Activated CD8-positive, alpha-beta memory T cell treated with anti-CD3 and anti-CD28 coated beads, Interleukin-2, amount 50 U/mL, for 1 hour (primary cell): ENCODE measurements around the gene MAD1L1.
"Not testable (repeated sequence)": the region's sequence is repeated elsewhere in the genome, so short reads cannot be mapped to it uniquely, and the experiment has no call there.

Source experiments
- DNase-seq: peaks from one replicate; pipeline ENCODE4 v3.0.0-alpha.2; 2020; ENCODE audit errors: extremely low read depth

The MAD1L1 gene

DNA sequence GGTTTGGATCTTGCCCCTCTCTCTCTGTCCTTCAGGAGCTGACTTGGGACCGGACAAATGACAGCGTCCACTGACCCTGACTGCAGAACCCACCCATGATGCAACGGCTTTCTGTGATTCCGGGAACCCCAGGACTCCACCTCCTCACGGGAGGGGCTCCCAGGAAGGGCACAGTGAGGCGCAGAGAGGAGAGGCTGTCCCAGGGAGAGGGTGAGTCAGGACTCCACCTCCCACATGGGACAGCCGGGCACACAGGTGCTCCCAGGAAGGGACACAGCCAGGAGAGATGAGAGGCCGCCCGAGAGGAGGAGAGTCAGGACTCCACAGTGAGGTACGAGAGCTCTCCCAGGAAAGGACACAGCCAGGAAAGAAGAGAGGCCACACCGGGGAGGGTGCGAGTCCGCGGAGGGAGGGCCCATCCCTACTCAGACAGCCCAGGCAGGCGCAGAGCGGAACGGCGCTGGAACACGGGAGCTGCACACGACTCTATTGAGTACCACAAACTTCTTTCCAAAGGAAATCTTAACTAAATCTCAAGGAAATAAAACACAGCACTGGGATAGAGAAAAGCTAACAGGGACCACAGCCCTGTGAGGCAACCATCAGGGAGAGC is 162.5 kb downstream of the MAD1L1 start:
- DNase-seq, result no peak

DNA sequence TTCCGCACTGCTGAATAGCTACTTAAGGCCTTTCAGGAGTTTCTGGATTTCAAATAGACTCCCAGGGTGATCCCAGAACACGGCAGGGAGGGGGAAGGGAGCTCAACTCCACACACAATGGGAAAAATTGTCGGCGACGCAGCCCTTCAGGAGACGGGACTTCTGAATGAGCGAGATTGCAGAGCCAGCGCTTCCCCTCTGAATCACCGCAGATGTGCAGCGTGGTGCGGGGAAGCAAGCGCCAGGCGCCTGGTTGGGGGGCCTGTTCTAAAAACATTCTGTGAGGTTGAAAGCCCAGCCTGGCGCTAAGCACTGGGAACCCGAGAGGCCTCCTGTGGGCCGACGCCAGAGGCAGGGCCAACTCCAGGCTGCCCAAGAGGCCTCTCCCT is 163.3 kb downstream of the MAD1L1 start:
- DNase-seq, result no peak

DNA sequence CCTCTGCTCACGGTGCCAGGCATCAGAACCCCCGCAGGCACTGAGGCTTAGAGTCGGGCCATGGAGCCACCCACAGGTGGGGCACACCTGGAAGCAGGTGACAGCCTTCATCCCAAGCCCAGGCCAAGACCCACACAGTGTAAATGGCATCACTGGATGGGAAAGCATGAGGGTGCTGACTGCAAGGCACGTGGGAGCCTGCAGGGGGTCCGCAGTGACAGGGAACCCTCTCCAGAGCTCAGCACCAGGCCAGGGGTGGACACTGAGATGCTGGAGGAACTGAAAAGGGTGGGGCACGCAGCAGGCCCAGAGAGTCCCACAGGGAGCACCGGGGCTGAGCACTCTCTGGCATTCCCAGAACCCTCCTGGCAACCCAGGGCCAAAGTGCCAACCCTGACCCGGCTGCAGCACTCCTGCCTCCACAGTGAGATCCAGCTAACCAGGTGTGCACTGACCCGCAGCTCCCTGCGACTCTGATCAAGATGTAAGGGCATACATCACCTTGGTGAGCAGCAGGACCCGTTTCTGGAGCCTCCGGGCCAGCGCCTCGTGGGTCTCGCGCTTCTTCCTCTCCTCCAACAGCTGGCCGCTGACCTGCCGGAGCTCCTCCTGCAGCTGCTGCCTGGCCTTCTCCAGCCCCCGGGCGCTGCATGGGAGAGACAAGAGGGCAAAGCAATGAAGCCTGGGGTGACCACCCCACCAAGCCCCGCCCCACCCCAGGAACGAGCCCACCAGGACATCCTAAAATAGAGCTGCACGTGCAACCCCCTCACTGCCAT is 163.9 kb downstream of the MAD1L1 start:
- DNase-seq, result no peak

DNA sequence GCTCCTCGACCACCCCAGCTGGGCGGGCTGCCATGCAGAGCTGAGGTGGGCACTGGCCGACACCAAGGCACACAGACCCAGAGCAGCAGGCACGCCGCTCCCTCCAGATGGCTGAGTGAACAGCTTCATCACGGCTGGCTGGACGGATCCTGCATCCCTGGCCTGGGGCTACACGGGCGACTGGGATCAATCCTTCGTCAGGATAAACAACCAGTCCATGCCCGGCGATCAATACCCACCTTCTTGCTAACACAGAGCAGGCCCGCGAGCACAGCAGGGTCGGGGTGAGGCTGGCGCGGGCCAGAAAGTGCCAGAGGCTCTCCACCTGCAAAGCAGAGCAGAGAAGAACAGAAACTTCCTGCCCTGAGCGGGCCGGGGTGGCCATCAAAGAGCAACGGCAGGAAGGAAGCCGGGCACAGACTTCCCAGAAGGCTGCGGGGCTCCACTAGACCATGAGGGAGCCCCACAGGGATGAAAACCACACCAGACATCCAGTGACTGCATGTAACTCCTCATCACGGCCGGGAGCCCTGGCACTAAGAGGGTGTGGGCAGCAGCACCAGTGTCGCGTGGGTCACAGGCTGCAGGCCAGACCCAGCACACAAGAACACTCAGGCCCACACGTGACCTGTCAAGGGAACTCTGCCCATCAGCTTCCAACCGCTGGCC is 166.4 kb downstream of the MAD1L1 start:
- no peak for DNase-seq

DNA sequence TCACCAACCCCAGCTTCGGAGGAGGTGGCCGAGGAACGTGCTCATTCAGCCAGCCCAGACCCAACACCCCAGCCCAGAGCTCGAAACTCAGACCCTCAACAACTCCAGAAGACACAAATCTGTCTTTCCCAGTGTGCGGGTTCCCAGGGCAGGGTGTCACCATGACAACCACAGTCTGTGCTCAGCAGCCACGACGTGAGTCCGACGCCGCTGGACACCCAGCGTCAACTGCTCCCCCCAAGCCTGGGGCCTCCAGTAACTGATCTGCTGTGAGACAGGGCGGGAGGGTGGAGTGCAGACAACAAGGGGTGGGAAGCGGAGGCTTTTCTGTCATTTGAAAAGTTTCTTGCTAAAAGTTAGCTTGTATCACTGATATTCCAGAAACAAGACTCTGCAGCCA is 167.2 kb downstream of the MAD1L1 start:
- no peak for DNase-seq

DNA sequence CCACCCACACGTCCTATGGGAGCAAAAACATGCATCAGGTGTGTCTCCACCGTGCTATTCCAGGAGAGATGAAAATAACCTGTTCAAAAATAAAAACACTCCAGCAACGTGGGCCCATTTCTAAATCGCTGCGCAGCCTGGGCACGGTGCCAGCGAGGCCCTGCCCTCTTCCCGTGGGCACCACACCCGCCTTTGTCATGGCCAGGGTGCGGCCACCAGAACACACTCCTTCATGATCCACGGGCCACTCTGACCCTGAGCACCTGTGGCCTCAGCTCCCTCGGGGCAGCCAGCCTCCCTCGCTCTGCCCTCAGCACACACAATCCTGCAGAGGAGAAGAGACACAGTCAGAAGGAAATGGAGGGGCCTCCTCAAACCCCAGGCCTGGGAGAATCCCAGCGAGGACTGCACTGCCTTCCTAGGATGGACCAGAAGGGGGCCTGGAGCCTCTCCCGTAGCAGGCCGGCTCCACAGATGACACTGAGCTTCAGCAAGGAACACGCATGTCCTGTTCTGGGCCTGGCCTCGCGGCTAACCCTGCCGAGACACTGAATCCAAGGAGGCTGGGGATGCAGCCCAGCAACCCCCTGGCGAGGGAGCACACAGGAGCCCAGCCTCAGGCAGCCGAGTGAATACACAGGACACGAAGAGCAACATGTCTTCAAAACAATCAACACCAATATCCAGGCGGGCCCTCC is 169.0 kb downstream of the MAD1L1 start:
- DNase-seq, result no peak

DNA sequence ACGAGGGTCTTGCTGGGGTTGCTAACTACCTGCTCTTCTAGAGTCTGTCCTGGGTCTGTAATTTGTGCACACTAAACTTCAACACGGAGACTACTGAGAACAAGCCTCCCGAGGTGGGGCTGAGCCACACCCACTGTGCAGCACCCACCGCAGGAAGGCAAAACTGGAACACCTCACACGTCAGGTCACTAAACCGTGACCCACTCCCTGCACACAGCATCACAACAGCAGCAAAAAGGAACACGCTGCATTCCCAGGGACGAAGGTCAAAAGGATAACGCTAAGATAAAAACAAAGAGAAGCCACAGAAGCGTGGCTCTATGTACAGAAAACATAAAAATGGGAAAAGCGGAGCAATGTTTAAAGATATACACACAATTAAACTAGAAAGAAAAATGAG is 170.1 kb downstream of the MAD1L1 start:
- DNase-seq, result no peak

DNA sequence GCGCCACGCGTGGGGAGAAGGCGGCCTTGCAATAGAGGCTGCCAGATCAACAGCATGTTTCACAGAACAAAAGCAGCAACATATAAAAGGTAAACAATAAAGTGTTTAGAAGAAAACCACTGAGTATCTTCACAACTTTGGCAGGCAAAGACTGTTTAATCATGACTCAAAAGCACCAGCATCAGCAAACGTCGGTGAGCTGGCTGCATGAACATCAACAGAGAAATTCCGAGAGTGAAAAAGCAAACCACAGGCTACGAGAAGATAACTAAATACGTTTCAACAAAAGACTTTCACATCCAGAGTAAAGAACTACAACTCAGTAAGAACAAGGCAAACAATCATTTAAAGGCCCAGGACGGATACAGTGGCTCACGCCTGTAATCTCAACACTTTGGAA is 172.0 kb downstream of the MAD1L1 start:
- no peak for DNase-seq

DNA sequence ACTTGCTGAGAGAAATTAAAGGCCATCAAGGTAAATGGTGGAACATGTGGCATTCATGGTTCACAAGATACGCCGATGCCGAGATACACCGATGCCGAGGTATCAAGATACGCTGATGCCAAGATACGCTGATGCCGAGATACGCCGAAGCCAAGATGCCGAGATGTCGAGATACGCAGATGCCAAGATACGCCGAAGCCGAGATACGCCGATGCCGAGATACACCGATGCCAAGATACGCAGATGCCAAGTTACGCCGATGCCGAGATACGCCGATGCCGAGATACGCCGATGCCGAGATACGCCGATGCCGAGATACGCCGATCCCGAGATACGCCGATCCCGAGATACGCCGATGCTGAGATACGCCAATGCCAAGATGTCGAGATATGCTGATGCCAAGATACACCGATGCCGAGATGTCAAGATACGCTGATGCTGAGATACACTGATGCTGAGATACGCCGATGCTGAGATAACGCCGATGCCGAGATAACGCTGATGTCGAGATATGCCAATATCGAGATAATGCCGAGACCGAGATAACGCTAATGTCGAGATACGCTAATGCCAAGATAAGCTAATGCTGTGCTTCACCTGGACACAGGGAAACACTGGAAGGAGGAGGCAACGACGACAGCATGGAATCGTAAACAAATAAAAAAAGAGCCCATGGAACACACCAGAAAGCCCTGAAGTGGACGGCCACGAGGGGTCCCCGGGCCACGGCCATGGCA is 172.6 kb downstream of the MAD1L1 start:
- DNase-seq, result no peak

DNA sequence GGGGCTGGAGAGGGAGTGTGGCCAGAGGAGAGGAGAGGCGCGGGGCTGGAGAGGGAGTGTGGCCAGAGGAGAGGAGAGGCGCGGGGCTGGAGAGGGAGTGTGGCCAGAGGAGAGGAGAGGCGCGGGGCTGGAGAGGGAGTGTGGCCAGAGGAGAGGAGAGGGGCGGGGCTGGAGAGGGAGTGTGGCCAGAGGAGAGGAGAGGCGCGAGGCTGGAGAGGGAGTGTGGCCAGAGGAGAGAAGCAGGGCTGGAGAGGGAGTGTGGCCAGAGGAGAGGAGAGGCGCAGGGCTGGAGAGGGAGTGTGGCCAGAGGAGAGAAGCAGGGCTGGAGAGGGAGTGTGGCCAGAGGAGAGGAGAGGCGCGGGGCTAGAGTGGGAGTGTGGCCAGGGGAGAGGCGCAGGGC is 174.5 kb downstream of the MAD1L1 start:
- not testable (repeated sequence) for DNase-seq

DNA sequence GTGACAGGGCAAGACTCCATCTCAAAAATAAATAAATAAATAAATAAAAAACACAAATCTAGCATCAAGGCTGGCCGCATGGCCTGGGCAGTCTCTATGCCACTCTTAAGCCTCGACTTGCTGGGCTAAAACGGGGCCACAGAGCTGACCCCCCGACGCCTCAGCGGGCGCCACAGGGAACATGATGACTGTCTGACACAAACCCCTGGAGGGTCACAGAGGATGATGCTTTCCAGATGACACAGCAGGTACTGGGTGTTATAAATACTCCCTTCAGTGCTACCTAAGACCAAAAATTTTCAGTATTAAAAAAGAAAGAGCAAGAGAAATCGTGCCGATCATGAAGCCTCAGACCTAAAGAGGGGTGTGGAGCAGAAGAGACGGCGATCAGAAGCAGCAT is 176.8 kb downstream of the MAD1L1 start:
- no peak for DNase-seq

DNA sequence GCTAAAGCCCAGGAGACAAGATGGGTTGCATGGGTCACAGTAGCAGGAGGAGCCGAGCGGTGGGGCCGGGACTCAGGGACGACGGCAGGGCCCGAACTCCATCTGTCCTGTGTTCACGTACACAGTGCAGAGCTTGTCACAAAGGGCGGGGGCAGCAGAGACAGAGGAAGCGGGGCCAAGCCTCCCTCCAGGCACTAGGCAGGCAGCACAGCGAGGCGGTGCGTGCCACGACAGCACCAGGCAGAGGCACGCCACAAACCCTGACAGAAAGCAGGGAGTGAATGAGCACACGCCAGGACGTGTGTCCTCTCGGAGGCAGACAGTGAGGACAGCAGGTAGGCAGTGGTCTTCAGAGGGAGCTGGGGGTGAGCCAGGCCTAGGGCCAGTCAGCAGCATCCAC is 177.8 kb downstream of the MAD1L1 start:
- no peak for DNase-seq

DNA sequence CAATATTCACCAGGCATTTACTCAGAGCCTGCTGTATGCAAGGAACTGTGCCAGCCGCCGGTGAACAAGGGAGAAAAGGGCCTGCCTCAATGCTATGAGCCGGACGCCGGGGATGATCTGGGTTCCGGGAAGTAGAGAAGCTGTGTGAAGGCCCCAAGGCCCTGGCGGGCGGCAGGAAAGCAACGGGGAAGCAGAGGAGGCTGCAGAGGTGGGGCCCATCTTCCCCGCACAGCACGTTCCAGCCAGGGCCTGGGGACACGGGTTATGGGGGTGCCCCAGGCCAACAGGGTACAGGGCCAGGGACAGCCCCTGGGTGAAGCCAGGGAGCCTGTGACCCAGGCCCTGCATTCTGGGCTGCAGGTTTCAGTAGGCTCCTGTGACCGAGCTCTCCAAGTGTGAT is 179.3 kb downstream of the MAD1L1 start:
- DNase-seq, result no peak

DNA sequence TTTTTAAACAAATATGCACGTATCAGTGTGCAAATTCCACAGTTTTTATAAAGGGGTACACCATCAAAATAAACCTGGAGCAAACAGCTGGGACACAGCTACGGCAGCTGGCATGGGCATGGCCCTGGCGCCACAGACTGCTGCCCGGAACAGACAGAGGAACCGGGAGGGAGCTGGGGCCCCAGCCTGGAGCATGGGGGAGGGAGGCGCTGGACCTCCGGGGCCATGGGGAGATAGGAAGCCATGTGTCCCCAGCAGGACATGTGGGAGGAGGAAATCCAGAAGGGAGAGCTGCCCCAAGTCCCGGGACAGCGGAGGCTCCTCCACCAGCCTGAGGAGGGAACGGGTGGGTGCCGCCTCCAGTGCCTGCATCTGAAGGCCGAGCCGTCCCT is 180.1 kb downstream of the MAD1L1 start:
- no peak for DNase-seq

DNA sequence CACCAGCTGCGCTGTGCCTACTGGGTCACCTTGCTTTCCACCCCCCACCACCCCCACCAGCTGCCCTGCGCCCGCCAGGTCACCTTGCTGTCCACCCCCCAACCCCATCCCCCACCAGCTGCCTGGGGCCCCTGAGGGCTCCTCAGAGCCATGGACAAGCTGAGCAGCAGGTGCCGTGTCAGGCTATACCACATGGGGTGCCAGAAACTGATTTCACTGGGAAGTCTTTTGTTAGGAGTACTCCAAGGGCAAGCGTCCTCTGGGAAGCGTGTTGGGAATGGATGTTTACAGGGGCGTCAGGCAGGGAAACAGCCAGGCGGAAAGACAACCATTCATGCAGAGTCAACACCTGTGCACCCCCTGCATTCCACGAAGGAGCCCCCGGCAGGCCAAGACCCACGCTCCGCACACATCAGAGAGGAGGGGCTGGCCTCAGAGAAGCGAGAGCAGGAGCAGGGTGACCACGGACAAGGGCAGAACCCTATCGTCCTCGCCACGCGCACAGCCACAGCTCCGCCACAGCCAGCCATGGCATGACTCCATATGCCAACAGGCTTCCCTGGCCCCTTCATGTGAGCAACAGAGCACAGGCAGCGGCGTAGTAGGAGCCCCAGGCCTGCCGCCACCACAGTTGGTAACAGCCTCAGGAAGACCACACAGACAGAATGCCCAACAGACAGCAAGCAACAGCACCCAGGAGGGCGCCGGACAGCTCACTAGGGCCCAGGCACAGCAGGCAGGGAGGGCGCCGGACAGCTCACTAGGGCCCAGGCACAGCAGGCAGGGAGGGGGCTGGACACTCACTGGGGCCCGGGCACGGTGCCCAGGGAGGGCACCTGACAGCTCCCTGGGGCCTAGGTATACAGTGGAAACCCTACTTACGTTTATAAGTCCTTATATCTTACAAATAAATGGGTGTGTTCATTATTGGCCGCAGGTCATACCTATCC is 180.8 kb downstream of the MAD1L1 start:
- DNase-seq, result no peak

DNA sequence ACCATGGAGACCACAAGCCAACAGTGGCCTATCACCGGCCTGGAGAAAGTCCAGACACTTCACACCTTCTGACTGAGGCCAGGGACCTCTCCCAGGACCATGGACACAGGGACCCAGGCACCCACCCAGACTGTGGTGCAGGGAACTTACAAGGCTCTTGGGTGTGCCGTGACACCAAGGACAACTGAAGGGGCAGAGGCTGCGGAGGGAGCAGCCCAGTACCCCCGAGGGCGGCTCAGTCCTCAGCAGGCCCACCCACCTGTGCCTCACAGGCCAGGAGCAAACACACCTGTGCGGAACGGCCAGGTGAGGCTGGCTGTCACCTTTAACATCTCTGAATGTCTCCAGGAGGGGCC is 182.3 kb downstream of the MAD1L1 start:
- no peak for DNase-seq

DNA sequence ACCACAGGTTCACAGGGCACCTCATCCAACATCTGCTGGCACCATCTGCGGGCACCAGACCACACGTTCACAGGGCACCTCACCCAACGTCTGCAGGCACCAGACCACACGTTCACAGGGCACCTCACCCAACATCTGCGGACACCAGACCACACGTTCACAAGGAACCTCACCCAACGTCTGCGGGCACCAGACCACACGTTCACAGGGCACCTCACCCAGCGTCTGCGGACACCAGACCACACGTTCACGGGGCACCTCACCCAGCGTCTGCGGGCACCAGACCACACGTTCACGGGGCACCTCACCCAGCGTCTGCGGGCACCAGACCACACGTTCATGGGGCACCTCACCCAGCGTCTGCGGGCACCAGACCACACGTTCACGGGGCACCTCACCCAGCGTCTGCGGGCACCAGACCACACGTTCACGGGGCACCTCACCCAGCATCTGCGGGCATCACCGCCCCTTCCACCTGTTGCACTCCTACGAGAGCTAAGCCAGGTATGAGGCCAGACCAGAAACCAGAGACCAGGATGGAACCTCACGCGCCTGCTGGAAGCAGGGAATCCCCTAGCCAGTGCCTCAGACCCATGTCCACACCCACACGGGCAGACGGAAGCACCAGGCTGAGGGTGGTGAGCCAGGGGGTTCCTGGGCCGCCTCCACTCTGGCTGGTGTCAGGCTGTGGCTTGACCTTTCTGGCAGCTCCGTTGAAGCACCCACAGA is 182.8 kb downstream of the MAD1L1 start:
- no peak for DNase-seq

DNA sequence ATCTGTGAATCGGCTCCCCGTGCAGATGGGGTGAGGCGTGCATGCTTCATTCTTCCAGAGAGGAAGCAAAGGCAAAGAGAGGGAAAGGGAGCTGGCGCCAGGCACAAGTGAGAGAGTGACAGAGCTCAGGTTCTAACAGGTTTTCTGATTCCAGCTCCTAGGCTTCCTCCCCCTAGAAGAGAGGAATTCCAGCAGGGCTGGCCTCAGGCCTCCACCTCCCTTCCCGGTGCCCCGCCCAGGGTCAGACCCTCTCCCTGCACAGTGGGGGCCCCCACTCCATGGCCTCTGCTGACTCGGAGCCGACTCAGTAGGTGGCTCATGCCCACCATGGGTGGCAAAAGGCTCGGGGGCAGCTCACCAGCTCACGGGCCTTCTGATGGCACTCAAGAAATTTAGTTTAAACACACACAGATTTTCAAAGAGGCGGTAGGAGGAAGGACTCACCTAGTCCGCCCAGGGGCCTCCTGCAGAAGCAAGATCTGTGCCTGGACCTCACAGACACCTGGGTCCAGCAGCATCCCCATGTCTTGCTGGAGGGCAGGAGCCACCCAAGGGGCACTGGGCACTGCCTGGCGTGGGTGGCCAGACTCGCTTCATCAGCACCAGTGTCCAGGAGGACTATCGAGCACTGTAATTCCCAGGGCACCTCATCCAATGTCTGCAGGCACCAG is 183.5 kb downstream of the MAD1L1 start:
- DNase-seq, result no peak

DNA sequence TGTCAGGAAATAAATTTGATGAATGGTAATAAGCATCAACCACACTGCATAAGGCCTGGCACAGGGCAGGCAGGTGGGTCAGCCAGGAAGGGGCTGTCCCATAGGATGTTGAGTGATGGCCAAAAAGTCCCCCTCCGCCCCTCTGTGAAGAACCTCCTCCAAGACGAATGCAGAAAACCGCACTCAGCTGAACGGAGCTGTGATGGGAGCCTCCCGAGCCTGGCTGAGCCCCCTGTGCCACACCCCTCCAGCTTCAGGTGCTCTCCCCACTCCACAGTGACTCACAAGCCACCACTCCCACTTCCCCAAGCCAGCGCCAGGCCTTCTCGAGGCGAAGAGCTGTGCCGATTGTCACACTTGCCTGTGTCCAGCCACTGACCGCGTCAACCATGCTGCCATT is 184.2 kb downstream of the MAD1L1 start:
- no peak for DNase-seq

DNA sequence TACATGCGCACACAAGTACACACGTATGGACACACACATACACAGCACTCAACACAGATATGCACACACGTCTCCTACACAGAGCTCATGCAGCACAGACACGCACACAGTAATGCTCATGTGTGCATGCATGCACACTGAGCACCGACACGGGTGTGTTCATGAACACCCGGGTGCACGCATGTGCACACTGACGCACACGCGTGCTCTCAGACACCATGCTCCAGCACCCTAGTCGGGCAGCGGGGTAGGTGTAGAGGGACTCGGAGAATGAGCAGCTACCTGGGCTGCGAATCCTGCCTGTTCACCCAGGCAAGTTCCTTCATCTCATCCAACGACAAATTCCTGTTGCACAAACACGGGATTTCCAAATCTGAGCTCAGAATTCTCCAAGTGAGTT is 184.7 kb downstream of the MAD1L1 start:
- DNase-seq, result no peak
